Stimulated activated naive B cell treated with anti-CD40 and anti-IgM and Interleukin-4, amounts not matched to agents 10 μg/mL and 1 μg/mL and 100 μg/mL, for 72 hours (primary cell): Measurements from ENCODE around the gene FBN1.

ENCODE experiments used
- ATAC-seq, 2 donors: fragments of 150-1000 bp; cut with Tn5 transposase; replicated peaks; 2 replicates each; pipeline ENCODE4 v1.10.0; 2021; ENCODE audit warnings: moderate library complexity in 1 of 2
- DNase-seq: peaks from one replicate; pipeline ENCODE4 v3.0.0; 2021
- H3K27ac Mint-ChIP-seq: one replicate; pipeline ENCODE4 v1.8.0; 2022; ENCODE audit warnings: mild to moderate bottlenecking, mixed read lengths
- H3K27me3 Mint-ChIP-seq, 2 donors: one replicate each; pipeline ENCODE4 v1.8.0; 2022; ENCODE audit warnings: mixed read lengths in 2 of 2
- H3K36me3 Mint-ChIP-seq, 2 donors: one replicate each; pipeline ENCODE4 v1.8.0; 2022; ENCODE audit warnings: mixed read lengths in 2 of 2, mild to moderate bottlenecking in 1 of 2
- H3K4me1 Mint-ChIP-seq, 2 donors: one replicate each; pipeline ENCODE4 v1.8.0; 2022; ENCODE audit warnings: mixed read lengths in 2 of 2, mild to moderate bottlenecking in 1 of 2
- H3K4me3 Mint-ChIP-seq, 2 donors: one replicate each; pipeline ENCODE4 v1.8.0; 2022; ENCODE audit warnings: mild to moderate bottlenecking in 2 of 2, mixed read lengths in 2 of 2, moderate library complexity in 1 of 2
- H3K9me3 Mint-ChIP-seq, 2 donors: one replicate each; pipeline ENCODE4 v1.8.0; 2022; ENCODE audit warnings: mixed read lengths in 2 of 2, mild to moderate bottlenecking in 1 of 2

Gene FBN1

GRCh38 chr15:48643776-48644466, 1.6 kb downstream of the FBN1 start:
- ATAC-seq (no peak), DNase-seq (no peak)
- H3K4me1 Mint-ChIP-seq = peaks cover 8 to 9% of the 10 kb centered on the region in 2 donors
- H3K36me3 Mint-ChIP-seq = no peaks in the 10 kb centered on the region
- peaks cover 26 to 34% of the 10 kb centered on the region in 2 donors for H3K27me3 Mint-ChIP-seq
- peak overlapping the region; percentile 79 to 87 for H3K4me3 Mint-ChIP-seq
- H3K27ac Mint-ChIP-seq = no peak overlapping the region
- H3K9me3 Mint-ChIP-seq = no peaks in the 10 kb centered on the region

DNA sequence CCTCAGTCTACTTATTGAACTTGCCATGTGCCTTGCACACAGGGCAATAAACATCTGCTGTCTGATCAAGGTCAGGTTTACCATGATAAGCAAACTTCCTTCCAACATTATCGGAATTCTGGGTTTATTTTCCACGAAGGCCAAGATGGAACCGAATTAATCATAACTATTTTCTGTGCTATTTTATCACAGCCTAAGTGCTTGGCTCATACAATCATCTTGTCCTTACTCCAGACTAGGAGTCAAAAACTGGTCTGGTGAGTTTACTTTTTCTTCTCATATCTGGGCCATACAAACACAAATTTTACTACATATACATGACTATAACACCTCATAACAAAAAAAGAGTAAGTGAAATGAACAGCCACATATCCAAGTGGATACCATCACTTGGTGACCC, 2.3 kb downstream of the FBN1 start:
- ATAC-seq = no peak
- Mint-ChIP-seq H3K4me3 (no peak overlapping the region), H3K4me1 (peaks cover 8 to 9% of the 10 kb centered on the region in 2 donors), H3K27me3 (peaks cover 26 to 34% of the 10 kb centered on the region in 2 donors), H3K36me3 (no peaks in the 10 kb centered on the region), H3K9me3 (no peaks in the 10 kb centered on the region), H3K27ac (no peak overlapping the region)
- no peak for DNase-seq

DNA sequence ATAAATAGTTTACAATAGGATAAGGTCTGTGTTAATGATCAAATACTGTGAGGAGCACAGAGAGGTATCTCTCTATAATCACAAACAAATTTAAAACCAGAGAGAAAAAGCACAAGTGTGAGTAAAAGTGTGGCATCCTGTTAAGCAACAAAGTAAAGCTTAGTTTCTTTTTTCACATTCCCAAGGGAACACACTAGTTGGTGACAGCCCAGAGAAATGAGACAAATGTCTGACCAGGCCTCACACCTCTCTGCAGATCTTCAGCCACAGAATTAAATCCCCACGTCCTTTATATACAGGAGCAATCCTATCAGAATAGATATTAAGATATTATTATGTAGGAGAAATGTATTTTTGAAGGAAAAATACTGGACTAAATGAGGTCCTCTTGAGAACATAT, 2.7 kb downstream of the FBN1 start:
- peaks cover 8 to 9% of the 10 kb centered on the region in 2 donors for H3K4me1 Mint-ChIP-seq
- DNase-seq = no peak
- peaks cover 26 to 34% of the 10 kb centered on the region in 2 donors for H3K27me3 Mint-ChIP-seq
- ATAC-seq = no peak
- no peaks in the 10 kb centered on the region for H3K9me3 Mint-ChIP-seq
- no peaks in the 10 kb centered on the region for H3K36me3 Mint-ChIP-seq
- H3K27ac Mint-ChIP-seq = no peak overlapping the region
- H3K4me3 Mint-ChIP-seq = no peak overlapping the region

- no peak overlapping the region for H3K4me3 Mint-ChIP-seq
- H3K4me1 Mint-ChIP-seq = peaks cover 8 to 9% of the 10 kb centered on the region in 2 donors
- H3K36me3 Mint-ChIP-seq = no peaks in the 10 kb centered on the region
- H3K27ac Mint-ChIP-seq = no peak overlapping the region
- ATAC-seq (no peak), DNase-seq (no peak)
- H3K27me3 Mint-ChIP-seq = peaks cover 18 to 23% of the 10 kb centered on the region in 2 donors
- H3K9me3 Mint-ChIP-seq = no peaks in the 10 kb centered on the region
Observed at GRCh38 chr15:48641416-48641815, 4.1 kb downstream of the FBN1 start.

- no peak for DNase-seq
Observed at GRCh38 chr15:48638963-48639362, 6.5 kb downstream of the FBN1 start.

GRCh38 chr15:48637639-48638038, 7.9 kb downstream of the FBN1 start:
- Mint-ChIP-seq H3K4me3 (no peak overlapping the region), H3K4me1 (peaks cover 0 to 3% of the 10 kb centered on the region in 2 donors), H3K36me3 (no peaks in the 10 kb centered on the region), H3K27me3 (no peaks in the 10 kb centered on the region), H3K27ac (no peak overlapping the region), H3K9me3 (no peaks in the 10 kb centered on the region)
- no peak for ATAC-seq
- DNase-seq = no peak

More at GRCh38 chr15:48638963-48639362, 6.5 kb downstream of the FBN1 start:
- Mint-ChIP-seq H3K9me3 (no peaks in the 10 kb centered on the region), H3K4me1 (peaks cover under 1 to 3% of the 10 kb centered on the region in 2 donors), H3K4me3 (no peak overlapping the region), H3K27ac (no peak overlapping the region), H3K27me3 (peaks cover 8 to 9% of the 10 kb centered on the region in 2 donors), H3K36me3 (no peaks in the 10 kb centered on the region)
- no peak for ATAC-seq

DNA sequence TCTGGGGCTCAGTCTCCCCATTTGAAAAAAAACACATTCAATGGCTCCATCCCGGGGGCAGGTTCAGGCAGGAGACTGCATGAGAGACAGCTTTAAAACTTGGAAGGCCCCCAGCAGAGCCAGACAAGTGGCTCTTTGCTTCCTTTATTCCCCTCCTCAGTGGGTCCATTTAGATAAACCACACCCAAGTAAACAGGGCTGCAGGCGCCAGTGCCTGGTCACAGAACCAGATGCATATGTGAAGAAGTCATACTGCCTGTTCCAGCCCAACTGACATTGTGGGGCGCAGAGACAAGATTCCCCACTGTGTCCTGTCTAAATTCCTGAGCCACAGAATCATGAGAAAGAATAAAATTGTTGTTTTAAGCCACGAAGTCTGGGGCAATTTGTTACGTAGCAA, 9.0 kb downstream of the FBN1 start:
- no peak overlapping the region for H3K4me3 Mint-ChIP-seq
- ATAC-seq (no peak), DNase-seq (no peak)
- no peaks in the 10 kb centered on the region for H3K27me3 Mint-ChIP-seq
- H3K27ac Mint-ChIP-seq = no peak overlapping the region
- no peaks in the 10 kb centered on the region for H3K9me3 Mint-ChIP-seq
- no peaks in the 10 kb centered on the region for H3K36me3 Mint-ChIP-seq
- H3K4me1 Mint-ChIP-seq = peaks cover 0 to 3% of the 10 kb centered on the region in 2 donors

DNA sequence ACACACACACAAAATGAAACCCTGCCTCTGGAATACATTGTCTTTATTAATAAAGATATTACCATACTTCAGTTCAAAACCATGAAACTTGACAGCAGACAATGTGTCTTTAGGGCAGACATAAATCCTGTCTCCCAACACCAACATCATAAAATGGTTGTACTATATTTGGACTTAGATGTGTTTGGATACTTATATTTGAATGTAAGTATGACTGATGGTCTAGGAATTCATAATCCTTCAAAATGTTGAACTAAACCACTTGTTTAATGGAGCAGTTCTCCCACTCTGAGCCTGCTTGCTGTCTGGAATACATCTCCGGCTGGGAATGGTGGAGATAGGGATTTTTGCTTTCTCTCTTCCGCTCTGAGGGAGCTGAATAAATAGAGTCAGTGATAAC, 10.6 kb downstream of the FBN1 start:
- no peak for ATAC-seq
- no peaks in the 10 kb centered on the region for H3K4me1 Mint-ChIP-seq
- H3K27ac Mint-ChIP-seq = no peak overlapping the region
- no peak for DNase-seq
- no peaks in the 10 kb centered on the region for H3K9me3 Mint-ChIP-seq
- H3K36me3 Mint-ChIP-seq = no peaks in the 10 kb centered on the region
- no peaks in the 10 kb centered on the region for H3K27me3 Mint-ChIP-seq
- no peak overlapping the region for H3K4me3 Mint-ChIP-seq

DNA sequence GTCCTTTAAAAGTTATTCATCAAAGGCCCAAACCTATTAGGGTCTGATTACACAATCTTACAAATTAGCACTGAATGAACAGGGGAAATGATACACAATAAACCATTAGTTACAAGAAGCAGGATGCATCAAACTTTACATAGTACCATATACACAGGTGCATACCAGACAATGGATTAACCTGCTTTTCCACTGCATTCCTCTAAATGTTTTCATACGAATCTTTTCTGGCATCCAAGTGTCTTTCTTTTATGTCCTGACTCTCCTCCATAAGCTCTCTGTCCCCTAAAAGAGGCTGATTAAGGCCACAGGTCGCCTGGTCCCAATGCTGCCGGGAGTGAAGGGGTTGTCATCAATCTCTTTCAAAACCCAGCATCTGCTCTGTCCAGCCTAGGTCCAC, 11.4 kb downstream of the FBN1 start:
- DNase-seq (no peak), ATAC-seq (no peak)
- H3K4me1 Mint-ChIP-seq = no peaks in the 10 kb centered on the region
- no peak overlapping the region for H3K27ac Mint-ChIP-seq
- H3K4me3 Mint-ChIP-seq = no peak overlapping the region
- no peaks in the 10 kb centered on the region for H3K9me3 Mint-ChIP-seq
- no peaks in the 10 kb centered on the region for H3K27me3 Mint-ChIP-seq
- no peaks in the 10 kb centered on the region for H3K36me3 Mint-ChIP-seq

DNA sequence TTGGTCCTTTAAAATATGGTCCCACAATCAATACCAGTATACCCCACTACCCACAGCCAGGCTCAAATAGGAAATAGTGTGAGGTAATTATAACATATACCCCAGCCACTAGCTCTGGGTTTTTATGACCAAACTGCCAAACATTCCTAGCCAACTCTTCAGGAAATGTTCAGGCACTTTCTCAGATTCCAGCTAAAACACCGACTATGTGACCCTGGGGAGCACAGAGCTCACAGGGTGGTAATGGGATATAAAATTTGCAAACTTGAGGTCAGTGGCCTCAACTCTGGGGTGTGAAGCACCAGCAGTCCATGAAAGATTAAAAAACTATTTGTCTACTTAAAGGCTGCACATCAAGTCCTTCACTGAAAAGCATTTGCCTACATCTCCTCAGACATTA, 12.9 kb downstream of the FBN1 start:
- no peak overlapping the region for H3K27ac Mint-ChIP-seq
- ATAC-seq = no peak
- no peak overlapping the region for H3K4me3 Mint-ChIP-seq
- H3K9me3 Mint-ChIP-seq = no peaks in the 10 kb centered on the region
- H3K27me3 Mint-ChIP-seq = no peaks in the 10 kb centered on the region
- no peak for DNase-seq
- no peaks in the 10 kb centered on the region for H3K4me1 Mint-ChIP-seq
- no peaks in the 10 kb centered on the region for H3K36me3 Mint-ChIP-seq

GRCh38 chr15:48631176-48631770, 14.2 kb downstream of the FBN1 start:
- H3K27ac Mint-ChIP-seq = no peak overlapping the region
- no peaks in the 10 kb centered on the region for H3K9me3 Mint-ChIP-seq
- H3K27me3 Mint-ChIP-seq = no peaks in the 10 kb centered on the region
- no peaks in the 10 kb centered on the region for H3K4me1 Mint-ChIP-seq
- DNase-seq (no peak), ATAC-seq (peak in 1 of 2 donors; percentile 56)
- no peaks in the 10 kb centered on the region for H3K36me3 Mint-ChIP-seq
- H3K4me3 Mint-ChIP-seq = no peak overlapping the region

DNA sequence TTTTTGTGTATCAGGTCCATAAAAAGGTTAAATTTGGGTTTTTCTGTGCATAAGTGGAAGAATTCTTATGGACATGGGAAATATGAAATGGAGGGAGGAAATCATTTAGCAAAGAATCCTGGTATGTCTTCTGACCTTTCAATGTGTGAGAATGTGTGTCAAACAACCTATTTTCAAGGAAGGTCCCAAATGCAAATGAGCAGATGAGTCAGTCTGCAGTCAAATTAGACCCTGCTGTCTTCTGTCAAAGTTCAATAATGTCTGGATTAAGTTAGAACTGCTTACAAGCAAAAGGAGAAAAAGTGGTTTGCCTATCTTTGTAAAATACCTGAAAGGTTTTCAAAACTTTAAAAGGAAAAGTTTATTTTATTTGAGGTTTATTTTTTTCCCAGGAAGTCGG, 15.3 kb downstream of the FBN1 start:
- no peaks in the 10 kb centered on the region for H3K9me3 Mint-ChIP-seq

DNA sequence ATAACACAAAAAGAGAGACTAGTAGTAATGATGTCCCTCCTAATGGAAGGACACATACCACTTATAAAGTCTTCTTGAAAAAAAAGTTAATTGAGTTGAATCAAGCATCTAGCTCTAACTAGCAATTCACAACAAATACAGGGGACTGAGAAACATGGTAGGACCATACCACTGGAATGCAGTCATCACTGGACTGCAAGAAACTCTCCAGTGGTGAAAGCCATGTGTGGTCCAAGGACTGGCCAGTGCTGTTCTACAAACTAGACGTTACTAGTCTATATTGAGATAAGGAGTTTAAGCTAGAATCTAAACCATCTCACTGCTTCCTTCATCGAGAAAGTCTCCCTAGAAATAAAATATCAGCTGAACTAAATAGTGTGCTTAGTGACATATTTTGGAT, 16.7 kb downstream of the FBN1 start:
- Mint-ChIP-seq H3K27ac (no peak overlapping the region), H3K4me3 (no peak overlapping the region), H3K4me1 (no peaks in the 10 kb centered on the region), H3K9me3 (no peaks in the 10 kb centered on the region), H3K27me3 (no peaks in the 10 kb centered on the region), H3K36me3 (no peaks in the 10 kb centered on the region)
- DNase-seq = no peak
- ATAC-seq = no peak

More for the DNA sequence above, 15.3 kb downstream of the FBN1 start:
- Mint-ChIP-seq H3K4me1 (no peaks in the 10 kb centered on the region), H3K27ac (no peak overlapping the region), H3K27me3 (no peaks in the 10 kb centered on the region), H3K4me3 (no peak overlapping the region), H3K36me3 (no peaks in the 10 kb centered on the region)
- no peak for DNase-seq
- no peak for ATAC-seq

GRCh38 chr15:48627260-48627940, 18.1 kb downstream of the FBN1 start:
- no peaks in the 10 kb centered on the region for H3K36me3 Mint-ChIP-seq
- no peaks in the 10 kb centered on the region for H3K9me3 Mint-ChIP-seq
- DNase-seq (no peak), ATAC-seq (no peak)
- no peaks in the 10 kb centered on the region for H3K27me3 Mint-ChIP-seq
- H3K4me1 Mint-ChIP-seq = no peaks in the 10 kb centered on the region
- H3K27ac Mint-ChIP-seq = no peak overlapping the region
- no peak overlapping the region for H3K4me3 Mint-ChIP-seq

DNA sequence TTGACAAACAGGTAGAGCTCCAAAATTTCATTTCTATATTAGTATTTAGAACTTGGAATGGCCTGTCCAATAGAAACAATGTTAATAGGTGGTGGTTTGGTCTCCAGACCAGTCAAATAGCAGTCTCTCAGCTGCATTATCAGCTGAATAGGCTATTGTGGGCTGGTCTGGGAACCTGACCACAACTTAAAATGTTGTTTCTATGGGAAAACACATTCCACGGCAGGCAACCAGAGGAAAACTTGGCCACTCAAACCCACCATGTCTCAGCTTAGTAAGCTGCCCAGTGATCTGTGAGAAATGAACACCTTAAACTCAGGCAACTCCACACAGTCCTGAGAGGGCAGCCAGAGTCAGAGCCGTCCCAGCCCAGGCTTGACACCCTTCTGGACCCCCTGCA, 20.4 kb downstream of the FBN1 start:
- Mint-ChIP-seq H3K36me3 (no peaks in the 10 kb centered on the region), H3K4me1 (no peaks in the 10 kb centered on the region), H3K27me3 (no peaks in the 10 kb centered on the region), H3K4me3 (no peak overlapping the region), H3K27ac (no peak overlapping the region), H3K9me3 (no peaks in the 10 kb centered on the region)
- no peak for DNase-seq
- ATAC-seq = no peak
